GM18508 (cell line): ENCODE measurements around the gene FOXN4.
"Not testable (repeated sequence)": the region's sequence is repeated elsewhere in the genome, so short reads cannot be mapped to it uniquely, and the experiment has no call there.

Experiments
- ATAC-seq: cut with Tn5 transposase; IDR thresholded peaks from one replicate; pipeline ENCODE4 v1.9.1; 2021; ENCODE audit warnings: moderate number of reproducible peaks; ENCODE audit not compliant: insufficient read depth, unreplicated experiment

FOXN4 gene

GRCh38 chr12:109308534-109309380 is at the start of gene FOXN4:
Gene FOXN4 (minus strand): TSS chr12:109309284. CDS start chr12:109308321, 963 bp downstream.
- no peak for ATAC-seq

- no peak for ATAC-seq
These were observed 49.2 kb upstream of the FOXN4 start for GRCh38 chr12:109358154-109358869.

GRCh38 chr12:109357032-109357431 is 47.9 kb upstream of the FOXN4 start:
- no peak for ATAC-seq

GRCh38 chr12:109356577-109356976 is 47.5 kb upstream of the FOXN4 start:
- no peak for ATAC-seq

GRCh38 chr12:109352184-109352583 is 43.1 kb upstream of the FOXN4 start:
- ATAC-seq, result no peak

- ATAC-seq, result no peak
These were observed 38.5 kb upstream of the FOXN4 start, which contains the start of gene MYO1H for GRCh38 chr12:109347589-109347988. Gene MYO1H (plus strand): TSS chr12:109347900. CDS start chr12:109347961, 61 bp downstream.

GRCh38 chr12:109346920-109347319 is 37.8 kb upstream of the FOXN4 start:
- no peak for ATAC-seq

- ATAC-seq, result no peak
These were observed 36.3 kb upstream of the FOXN4 start for GRCh38 chr12:109345428-109345827.

GRCh38 chr12:109343677-109344076 is 34.6 kb upstream of the FOXN4 start:
- no peak for ATAC-seq

GRCh38 chr12:109336593-109336992 is 27.5 kb upstream of the FOXN4 start:
- ATAC-seq, result no peak

- no peak for ATAC-seq
These were observed 25.8 kb upstream of the FOXN4 start for GRCh38 chr12:109334887-109335286.

GRCh38 chr12:109331301-109331952 is 22.3 kb upstream of the FOXN4 start:
- ATAC-seq, result no peak

- ATAC-seq, result no peak
These were observed 21.5 kb upstream of the FOXN4 start for GRCh38 chr12:109330282-109331230.

- no peak for ATAC-seq
These were observed 20.6 kb upstream of the FOXN4 start for GRCh38 chr12:109329686-109330085.

- no peak for ATAC-seq
These were observed 19.9 kb upstream of the FOXN4 start for GRCh38 chr12:109329003-109329402.

- not testable (repeated sequence) for ATAC-seq
These were observed 12.2 kb upstream of the FOXN4 start for GRCh38 chr12:109321294-109321693.

- no peak for ATAC-seq
These were observed 1.4 kb upstream of the FOXN4 start for GRCh38 chr12:109310247-109311125.

GRCh38 chr12:109309381-109310246 is 530 bp upstream of the FOXN4 start:
- ATAC-seq, result no peak
